ENCODE data around the gene TBC1D20. TPM values are rescaled to one million over a fixed set of nuclear protein-coding genes. Genes with fewer than 3 reads are reported as not detected.

TBC1D20 gene
- total RNA-seq, 1 experiment from 2014 or later = 32.8 TPM

DNA sequence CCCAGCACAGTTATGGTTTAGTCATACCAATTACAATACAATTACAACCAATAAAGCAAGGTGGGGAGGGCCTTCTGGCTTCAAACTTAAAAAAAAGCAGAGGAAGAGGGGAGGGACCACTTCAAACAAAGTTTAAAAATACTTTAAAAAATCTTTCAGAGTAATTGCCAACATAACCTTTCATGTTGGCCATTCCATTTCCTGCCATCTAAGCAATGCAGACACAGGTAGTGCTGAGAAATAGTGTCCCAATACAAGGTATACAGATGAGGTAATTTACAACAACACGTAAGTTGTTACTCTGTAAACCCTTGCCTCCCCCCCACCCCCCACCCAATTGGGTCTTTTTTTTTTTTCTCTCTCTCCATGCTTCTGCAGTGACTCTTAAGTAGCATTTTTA lies 18.8 kb upstream of the TBC1D20 start:
- no peaks in the 10 kb centered on the region for H3K9me3 ChIP-seq (ENCODE audit: insufficient read depth, low read depth)
- H4K20me1 ChIP-seq (ENCODE audit: insufficient read depth) = peaks cover 9% of the 10 kb centered on the region
- TF ChIP-seq, protein P1, sequence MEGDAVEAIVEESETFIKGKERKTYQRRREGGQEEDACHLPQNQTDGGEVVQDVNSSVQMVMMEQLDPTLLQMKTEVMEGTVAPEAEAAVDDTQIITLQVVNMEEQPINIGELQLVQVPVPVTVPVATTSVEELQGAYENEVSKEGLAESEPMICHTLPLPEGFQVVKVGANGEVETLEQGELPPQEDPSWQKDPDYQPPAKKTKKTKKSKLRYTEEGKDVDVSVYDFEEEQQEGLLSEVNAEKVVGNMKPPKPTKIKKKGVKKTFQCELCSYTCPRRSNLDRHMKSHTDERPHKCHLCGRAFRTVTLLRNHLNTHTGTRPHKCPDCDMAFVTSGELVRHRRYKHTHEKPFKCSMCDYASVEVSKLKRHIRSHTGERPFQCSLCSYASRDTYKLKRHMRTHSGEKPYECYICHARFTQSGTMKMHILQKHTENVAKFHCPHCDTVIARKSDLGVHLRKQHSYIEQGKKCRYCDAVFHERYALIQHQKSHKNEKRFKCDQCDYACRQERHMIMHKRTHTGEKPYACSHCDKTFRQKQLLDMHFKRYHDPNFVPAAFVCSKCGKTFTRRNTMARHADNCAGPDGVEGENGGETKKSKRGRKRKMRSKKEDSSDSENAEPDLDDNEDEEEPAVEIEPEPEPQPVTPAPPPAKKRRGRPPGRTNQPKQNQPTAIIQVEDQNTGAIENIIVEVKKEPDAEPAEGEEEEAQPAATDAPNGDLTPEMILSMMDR (conservative IDR thresholded peaks at IDR 0.05) = no peak
- TF ChIP-seq EZH2 (IDR thresholded peaks at IDR 0.05; ENCODE audit: low read depth) = no peak
- intact Hi-C loops (cut with micrococcal nuclease; ENCODE audit: unreplicated experiment) = no loop called here
- peaks cover 34% of the 10 kb centered on the region; the same call in 1 of the 2 replicates for H3K36me3 ChIP-seq (ENCODE audit: low read depth)
- no peak for DNase-seq
- ChIA-PET CTCF (no interaction called here), POLR2A (ENCODE audit: unreplicated experiment) (no interaction called here)
- BruUV-seq (replicated peaks) = no TSS peak
- no peaks in the 10 kb centered on the region for H3K79me2 ChIP-seq (ENCODE audit: low read depth)
- no peak overlapping the region for H3K4me2 ChIP-seq
- H3K4me1 ChIP-seq (replicated peaks; ENCODE audit: insufficient read depth) = no peaks in the 10 kb centered on the region
- no peak overlapping the region for H2AFZ ChIP-seq
- no peak overlapping the region for H3K4me3 ChIP-seq
- no peaks in the 10 kb centered on the region for H3K27me3 ChIP-seq (ENCODE audit: insufficient read depth, low read depth)
- peaks cover 25% of the 10 kb centered on the region; the same call in 1 of the 2 replicates for H3F3A ChIP-seq (ENCODE audit: insufficient read depth, low read depth)
- H3K27ac ChIP-seq = no peak overlapping the region
- no peaks in the 10 kb centered on the region for H3K9me2 ChIP-seq (ENCODE audit: insufficient read depth)

DNA sequence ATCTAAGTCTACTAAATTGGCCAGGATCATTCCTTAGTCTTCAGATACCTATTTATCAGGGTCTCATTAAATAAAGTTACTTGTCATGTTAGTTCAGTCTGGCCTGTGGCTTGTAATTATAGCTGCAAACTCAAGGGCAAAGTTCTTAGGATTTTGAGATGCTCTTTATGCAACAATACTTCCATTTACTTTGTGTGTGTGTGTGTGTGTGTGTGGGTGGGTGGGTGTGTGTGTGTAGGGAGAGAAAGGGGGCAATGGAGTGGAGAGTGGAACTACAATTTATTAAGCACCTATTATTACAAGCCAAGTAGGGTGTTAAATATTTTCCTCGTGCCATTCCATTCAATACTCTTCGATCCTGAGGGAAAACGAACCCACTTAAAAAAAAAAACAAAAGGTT lies 17.7 kb upstream of the TBC1D20 start:
- intact Hi-C loops (cut with micrococcal nuclease; ENCODE audit: unreplicated experiment) = no loop called here
- Histone ChIP-seq H3K27ac (no peak overlapping the region), H3K9me3 (ENCODE audit: insufficient read depth, low read depth) (no peaks in the 10 kb centered on the region), H4K20me1 (ENCODE audit: insufficient read depth) (peaks cover 9% of the 10 kb centered on the region; the same call in 1 of the 2 replicates), H3K4me1 (replicated peaks; ENCODE audit: insufficient read depth) (no peaks in the 10 kb centered on the region), H3K36me3 (ENCODE audit: low read depth) (0 out of 2 replicates have a peak, but pooled peaks cover 25% of the 10 kb centered on the region), H3K4me3 (no peak overlapping the region), H3F3A (ENCODE audit: insufficient read depth, low read depth) (peaks cover 28% of the 10 kb centered on the region; the same call in 1 of the 2 replicates), H3K79me2 (ENCODE audit: low read depth) (no peaks in the 10 kb centered on the region), H3K4me2 (no peak overlapping the region), H3K9me2 (ENCODE audit: insufficient read depth) (no peaks in the 10 kb centered on the region), H2AFZ (no peak overlapping the region), H3K27me3 (ENCODE audit: insufficient read depth, low read depth) (no peaks in the 10 kb centered on the region)
- no TSS peak for BruUV-seq (replicated peaks)
- POLR2A ChIA-PET (ENCODE audit: unreplicated experiment) = interaction anchor here (0.6 kb wide), 1 partner anchor 73 kb away, joined by 3 read pairs; no protein-coding TSS in a partner anchor
- TF ChIP-seq, protein P1 (conservative IDR thresholded peaks at IDR 0.05) = no peak
- no peak for TF ChIP-seq EZH2 (IDR thresholded peaks at IDR 0.05; ENCODE audit: low read depth)
- no peak for DNase-seq
- CTCF ChIA-PET = no interaction called here

DNA sequence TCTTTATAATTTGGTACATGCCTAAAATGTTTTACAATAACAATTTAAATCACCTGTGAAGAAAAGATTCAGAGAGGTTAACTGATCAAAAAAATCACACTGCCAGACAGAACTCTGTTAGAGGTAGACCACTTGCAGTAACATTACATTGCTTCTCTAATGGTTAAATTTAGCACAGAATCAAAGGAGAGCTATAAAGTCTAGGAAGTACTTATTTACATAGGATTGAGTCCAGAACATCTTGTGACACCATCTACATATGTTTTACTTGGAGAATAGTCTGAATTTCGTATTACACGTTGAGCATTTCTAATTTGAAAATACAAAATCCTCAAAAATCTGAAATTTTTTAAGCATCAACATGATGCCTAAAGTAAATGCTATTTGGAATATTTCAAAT lies 17.2 kb upstream of the TBC1D20 start:
- TF ChIP-seq EZH2 (IDR thresholded peaks at IDR 0.05; ENCODE audit: low read depth) = no peak
- TF ChIP-seq, protein P1 (conservative IDR thresholded peaks at IDR 0.05) = no peak
- no peak for DNase-seq
- Histone ChIP-seq H3K9me2 (ENCODE audit: insufficient read depth) (no peaks in the 10 kb centered on the region), H3K27ac (no peak overlapping the region), H3F3A (ENCODE audit: insufficient read depth, low read depth) (peaks cover 32% of the 10 kb centered on the region; the same call in 1 of the 2 replicates), H3K79me2 (ENCODE audit: low read depth) (no peaks in the 10 kb centered on the region), H3K9me3 (ENCODE audit: insufficient read depth, low read depth) (no peaks in the 10 kb centered on the region), H3K4me1 (replicated peaks; ENCODE audit: insufficient read depth) (no peaks in the 10 kb centered on the region), H3K4me3 (no peak overlapping the region), H3K36me3 (ENCODE audit: low read depth) (0 out of 2 replicates have a peak, but pooled peaks cover 24% of the 10 kb centered on the region), H3K27me3 (ENCODE audit: insufficient read depth, low read depth) (no peaks in the 10 kb centered on the region), H3K4me2 (no peak overlapping the region), H4K20me1 (ENCODE audit: insufficient read depth) (peaks cover 9% of the 10 kb centered on the region; the same call in 1 of the 2 replicates), H2AFZ (no peak overlapping the region)
- ChIA-PET CTCF (no interaction called here), POLR2A (ENCODE audit: unreplicated experiment) (no interaction called here)
- intact Hi-C loops (cut with micrococcal nuclease; ENCODE audit: unreplicated experiment) = loop anchor here (1.0 kb wide), 2 partner anchors 48 to 125 kb away; no protein-coding TSS in a partner anchor
- BruUV-seq (replicated peaks) = no TSS peak
